Eye (tissue), 1 donor: ENCODE data around the gene ARHGEF10L.
"Not testable (repeated sequence)": the region's sequence is repeated elsewhere in the genome, so short reads cannot be mapped to it uniquely, and the experiment has no call there.

Experiments used
- DNase-seq: peaks from one replicate; pipeline ENCODE4 v3.0.0-alpha.2; 2015

The ARHGEF10L gene

DNA sequence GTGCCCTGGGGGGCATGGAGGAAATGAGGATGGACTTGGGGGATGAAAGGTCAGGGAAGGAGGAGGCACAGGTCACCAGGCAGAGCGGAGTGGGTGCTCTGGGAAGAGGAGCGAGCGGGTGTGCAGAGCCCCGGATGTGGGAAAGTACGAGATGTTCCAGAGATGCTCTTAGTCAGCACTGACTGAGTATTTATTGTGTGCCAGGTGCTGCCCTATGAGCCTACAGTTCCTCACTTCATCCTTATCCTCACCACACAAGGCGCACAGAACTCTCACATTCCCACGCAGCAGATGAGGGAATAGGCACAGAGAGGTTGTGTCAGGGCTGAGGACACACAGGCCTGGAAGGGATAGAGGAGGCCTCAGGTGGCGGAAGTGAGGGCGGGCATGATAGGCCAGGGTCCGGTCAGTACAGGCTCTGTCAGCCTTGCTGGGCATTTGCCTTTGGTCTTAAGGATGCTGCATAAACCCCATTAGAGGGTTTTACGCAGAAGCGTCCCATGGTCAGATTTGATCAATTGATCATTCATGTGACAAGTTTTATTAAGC is 77.3 kb downstream of the ARHGEF10L start:
- DNase-seq, result no peak

DNA sequence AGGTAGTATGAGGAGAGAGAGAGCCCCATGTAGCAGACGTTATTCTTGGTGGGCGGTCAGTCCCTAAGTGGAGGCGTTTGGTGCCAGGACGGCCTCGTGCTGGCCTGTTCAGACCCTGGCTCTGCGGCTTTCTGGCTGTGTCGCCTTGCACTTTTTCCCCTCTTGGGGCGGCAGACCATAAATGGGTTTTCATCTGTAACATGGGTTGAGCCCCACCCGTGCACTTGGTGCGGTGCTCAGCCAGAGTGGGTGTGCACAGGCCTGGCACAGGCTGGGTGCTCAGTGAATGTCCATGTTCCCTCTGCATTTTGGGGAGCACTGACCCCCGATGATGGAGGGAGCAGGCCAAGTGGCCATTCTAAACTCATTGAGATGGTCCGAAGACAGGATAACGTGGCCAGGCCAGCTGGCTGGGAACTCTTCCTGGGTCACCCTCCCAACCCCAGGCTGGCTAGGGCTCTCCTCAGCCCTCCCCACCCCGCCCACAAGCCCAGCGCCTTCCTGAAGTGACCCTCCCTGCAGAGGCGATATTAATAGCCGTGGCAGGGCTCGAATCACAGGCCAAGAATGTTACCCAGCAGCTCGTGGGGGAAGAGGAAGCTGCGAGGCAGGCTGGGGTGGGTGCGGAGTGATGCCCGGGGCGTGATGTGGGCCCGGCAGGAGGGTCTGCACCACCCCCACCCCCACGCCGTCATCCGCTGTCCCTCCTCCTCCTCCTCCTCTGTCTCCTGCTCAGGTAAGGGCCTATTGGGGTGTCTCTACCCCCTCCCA is 78.5 kb downstream of the ARHGEF10L start:
- no peak for DNase-seq

DNA sequence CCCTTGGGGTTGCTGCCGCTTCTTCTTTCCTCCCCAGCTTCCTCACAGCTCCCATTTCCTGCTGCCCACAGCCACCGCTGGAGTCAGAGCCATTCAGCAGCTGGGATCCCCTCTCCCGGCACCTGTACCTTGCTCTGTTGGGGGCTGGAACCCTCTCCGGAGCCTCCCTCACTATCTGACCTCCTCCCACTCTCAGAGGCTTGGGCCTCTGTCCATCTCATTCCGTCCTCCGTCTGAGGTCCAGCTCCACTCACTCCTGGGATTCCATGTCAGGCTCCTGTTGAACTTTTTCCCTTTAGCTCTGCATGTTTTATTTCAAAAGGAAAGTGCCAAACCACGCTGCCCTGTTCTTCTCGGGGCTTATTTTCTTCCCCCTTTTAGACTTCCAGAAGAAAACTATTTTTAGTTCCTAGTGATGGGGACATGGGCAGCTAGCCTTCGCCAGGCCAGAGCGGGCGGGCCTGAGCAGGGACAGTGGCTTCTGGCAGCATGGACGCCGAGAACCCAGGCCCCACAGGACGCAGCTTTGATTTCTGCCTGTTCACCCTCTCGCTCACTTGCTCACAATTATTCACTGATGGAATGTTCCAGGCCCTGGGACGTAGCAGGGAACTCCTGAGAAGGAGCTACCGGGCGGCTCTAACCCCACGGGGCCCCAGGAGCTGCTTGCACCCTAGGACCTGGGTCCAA is 79.2 kb downstream of the ARHGEF10L start:
- DNase-seq, result no peak

DNA sequence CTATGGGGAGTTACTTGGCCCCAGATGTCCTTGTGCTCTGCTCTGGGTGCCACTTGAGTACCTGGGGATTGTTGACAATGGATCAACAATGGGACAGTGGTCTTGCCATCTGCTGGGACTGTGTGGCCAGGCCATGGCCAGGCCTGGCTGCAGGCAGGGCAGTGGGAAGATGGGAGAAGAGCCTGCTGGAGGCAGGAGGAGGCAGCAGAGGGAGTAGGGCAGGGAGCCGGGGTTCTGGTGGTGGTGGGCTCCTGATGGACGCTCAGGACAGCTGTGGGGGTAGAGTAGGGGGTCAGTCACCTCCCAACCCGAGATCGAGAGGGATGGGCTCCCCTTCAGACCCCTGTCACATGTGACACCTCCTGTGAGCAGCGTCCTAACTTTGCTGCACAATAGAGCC is 81.0 kb downstream of the ARHGEF10L start:
- DNase-seq, result no peak

DNA sequence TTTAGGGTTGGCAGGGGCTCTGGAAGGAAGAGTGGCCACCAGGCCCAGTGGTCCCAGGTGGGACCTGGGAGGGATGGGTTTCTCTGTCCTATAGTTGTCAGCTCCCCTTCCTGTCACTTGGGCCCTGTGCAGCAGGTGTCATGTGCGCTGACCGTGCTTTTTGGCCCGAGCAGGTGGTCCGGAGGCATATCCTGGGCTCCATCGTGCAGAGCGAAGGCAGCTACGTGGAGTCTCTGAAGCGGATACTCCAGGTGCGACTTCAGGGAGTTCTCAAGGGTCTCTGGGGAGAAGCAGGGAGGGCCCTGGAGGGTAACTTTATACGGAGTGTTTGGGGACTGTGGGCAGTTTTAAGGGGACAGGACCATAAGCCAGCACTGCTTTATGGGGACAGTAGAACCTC is 82.2 kb downstream of the ARHGEF10L start:
- no peak for DNase-seq

DNA sequence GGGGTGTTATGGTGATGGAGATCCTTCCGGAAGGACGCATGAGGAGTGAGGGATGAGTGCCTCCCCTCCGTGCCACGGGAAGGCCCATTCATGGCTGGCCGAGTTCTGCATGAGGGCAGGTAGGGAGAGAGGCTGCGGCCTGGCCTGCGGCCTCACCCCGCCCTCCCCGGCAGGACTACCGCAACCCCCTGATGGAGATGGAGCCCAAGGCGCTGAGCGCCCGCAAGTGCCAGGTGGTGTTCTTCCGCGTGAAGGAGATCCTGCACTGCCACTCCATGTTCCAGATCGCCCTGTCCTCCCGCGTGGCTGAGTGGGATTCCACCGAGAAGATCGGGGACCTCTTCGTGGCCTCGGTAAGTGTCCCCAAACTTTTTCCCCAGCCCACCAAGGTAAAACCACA is 83.3 kb downstream of the ARHGEF10L start:
- DNase-seq, result no peak

DNA sequence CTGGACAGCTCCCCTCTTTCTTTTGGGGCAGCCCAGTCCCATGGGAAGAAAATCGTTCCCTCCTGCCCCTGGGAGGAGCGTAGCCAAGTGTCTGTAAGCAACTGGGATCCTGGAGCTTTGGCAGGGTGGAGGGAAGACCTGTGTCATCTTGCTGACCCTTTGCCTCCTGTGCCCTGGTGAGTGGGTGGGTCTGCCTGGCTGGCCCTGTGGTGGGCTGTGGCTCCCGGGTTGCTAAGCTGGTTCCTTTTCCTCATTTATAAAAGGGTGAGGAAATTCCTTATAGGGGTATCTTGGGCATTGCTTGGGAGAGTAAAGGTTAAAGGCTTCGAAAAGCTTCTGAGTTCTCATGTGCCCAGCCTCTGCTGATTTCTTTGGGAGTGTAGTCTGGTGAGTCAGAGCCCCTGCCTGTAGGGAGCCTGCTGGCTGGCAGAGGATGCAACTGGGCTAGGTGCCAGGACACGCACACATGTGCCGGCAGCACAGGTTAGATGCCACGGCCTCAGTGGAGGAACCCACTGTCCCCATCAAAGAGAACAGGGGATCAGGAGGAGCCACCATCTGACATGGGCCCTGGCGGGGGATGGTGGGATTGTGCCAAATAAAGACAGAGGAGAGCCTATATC is 85.2 kb downstream of the ARHGEF10L start:
- DNase-seq, result no peak

DNA sequence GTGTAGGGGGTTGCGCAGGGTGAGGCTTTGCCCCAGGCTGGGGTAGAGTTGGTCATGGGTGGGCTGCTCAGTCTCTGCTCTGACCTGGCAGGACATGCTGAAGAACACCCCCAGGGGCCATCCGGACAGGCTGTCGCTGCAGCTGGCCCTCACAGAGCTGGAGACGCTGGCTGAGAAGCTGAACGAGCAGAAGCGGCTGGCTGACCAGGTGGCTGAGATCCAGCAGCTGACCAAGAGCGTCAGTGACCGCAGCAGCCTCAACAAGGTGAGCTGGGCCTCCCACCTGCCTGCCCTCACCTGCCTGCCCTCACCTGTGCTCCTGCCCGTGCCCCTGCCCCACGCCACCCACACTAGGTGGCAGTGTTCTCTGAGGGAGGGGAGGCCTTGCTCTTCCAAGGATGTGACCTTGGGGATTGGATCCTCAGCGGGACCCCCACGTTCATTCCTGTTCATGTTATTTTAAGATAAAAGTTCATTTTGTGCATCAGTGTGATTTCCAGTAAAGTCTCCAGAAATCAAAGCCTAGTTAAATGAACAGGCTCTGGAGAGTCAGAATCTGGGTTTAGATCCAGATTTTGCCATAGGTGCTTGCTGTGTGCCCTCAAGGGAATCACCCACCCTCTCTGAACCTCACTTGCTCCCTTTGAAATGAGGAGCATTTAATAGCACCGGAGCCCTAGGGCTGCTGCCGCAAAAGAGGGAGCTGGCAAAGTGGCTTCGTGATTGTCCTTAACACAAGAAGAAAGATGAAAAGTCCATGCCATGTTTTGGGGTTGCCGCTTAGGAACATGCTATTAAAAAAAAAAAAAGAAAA is 87.9 kb downstream of the ARHGEF10L start:
- no peak for DNase-seq

DNA sequence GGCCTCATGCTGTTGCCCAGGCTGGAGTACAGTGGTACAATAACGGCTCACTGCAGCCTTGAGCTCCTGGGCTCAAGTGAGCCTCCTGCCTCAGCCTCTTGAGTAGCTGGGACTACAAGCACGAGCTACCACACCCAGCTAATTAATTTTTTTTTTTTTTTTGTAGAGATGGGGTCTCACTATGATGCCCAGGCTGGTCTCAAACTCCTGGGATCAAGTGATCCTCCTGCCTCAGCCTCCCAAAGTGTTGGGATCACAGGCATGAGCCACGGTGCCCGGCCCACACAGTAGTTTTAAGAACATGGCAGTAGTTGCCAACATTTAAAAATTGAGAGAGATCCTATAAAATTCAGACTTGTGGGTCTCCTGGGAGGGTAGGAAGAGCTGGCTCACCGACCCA is 89.5 kb downstream of the ARHGEF10L start:
- DNase-seq, result not testable (repeated sequence)

DNA sequence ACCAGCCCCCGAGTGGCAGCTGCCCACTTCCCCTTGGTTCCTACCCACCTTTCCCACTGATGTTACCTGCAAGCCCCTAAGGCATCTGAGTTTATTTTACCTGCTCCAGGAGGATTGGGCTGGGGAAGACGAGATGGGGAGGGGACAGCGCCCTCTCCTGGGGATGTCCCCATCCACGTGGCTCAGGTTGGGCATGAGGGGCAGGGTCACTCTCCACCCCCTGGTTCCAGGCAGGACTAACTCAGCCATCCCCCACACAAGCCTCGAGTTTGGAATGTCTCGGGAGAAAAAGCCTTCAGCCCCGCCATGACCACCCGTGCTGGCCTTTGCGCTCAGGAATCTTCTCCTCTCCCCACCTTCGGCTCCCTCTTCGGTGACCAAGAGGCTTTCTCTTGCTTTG is 90.0 kb downstream of the ARHGEF10L start:
- DNase-seq, result no peak

DNA sequence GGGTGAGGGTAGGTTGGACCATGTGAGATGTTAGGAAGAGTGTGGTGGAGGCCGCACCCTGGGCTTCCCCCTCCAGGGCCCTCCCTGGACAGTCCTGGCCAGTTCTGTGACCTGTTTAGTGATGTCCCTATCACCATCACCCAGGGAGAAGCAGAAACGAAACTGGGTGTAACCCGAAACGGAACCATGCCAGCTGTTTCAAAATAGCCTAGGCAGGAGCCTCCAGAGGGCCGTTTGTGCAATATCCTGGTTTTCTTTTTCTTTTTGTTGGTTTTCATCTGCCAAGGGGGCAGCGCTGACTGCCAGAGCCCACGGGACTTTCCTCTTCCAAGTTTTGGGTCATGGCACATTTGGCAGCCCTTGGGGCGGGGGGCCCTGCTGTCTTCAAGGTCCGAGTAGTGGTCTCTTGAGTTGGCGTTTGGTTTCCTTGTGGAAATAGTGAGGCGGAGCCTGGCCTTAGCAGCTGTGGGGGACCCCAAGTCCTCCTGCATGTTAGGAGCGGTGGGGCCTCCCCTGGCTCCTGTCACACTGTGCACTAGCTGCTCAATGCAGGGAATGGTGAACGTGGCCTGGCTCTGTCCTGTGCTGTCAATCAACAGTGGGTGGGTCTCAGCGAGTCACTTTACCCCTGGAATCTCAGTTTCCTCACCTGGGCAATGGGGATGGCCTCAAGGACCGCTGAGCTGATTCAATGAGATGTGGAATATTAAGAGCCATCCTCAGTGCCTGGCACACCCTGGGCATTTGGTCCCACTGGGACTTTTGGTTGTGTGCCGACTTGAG is 90.7 kb downstream of the ARHGEF10L start:
- no peak for DNase-seq

DNA sequence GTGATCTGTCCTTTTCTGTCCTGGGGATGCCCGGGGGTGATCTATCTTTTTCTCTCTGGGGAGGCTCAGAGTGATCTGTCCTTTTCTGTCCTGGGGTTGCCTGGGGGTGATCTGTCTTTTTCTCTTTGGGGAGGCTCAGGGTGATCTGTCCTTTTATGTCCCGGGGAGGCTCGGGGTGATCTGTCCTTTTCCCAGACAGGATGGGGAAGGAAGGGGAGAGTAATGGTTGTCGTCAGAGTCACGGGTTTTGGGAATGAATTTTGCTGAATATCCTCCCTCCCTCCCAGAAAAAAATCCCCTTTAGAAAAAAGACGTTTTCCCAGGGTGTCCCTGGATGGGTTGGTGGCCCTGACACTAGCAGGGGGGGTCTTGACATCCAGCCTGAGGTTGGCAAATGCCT is 91.5 kb downstream of the ARHGEF10L start:
- no peak for DNase-seq

DNA sequence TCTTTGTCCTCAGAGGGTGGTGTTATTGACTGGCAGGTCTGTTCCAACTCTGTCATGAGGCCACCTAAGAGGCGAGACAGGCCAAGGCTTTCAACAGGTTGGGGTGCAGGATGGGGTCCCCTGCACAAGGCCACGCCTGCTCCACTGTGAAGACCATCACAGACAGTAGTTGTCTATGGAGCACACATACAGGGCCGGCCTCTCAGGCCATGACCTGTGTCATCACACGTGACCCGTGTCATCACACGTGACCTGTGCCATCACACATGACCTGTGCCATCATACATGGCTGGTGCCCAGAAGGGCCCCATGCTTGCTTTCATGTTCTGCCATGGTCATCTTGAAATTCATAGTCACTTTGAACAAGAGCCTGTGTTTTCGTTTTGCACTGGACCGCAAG is 91.9 kb downstream of the ARHGEF10L start:
- no peak for DNase-seq

DNA sequence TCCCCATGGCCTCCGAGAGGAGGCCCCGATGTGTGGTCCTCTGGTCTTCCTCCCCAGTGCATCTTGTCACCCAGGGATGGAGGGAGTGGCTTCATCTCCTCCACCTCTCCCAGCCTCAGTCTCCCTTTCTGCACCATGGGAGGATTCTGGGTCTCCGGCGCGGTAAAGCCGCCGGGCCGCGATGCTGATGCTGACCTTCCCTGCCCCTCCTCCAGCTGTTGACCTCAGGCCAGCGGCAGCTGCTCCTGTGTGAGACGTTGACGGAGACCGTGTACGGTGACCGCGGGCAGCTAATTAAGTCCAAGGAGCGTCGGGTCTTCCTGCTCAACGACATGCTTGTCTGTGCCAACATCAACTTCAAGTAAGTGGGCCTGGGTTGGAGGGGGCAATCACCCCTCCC is 92.6 kb downstream of the ARHGEF10L start:
- DNase-seq, result no peak

DNA sequence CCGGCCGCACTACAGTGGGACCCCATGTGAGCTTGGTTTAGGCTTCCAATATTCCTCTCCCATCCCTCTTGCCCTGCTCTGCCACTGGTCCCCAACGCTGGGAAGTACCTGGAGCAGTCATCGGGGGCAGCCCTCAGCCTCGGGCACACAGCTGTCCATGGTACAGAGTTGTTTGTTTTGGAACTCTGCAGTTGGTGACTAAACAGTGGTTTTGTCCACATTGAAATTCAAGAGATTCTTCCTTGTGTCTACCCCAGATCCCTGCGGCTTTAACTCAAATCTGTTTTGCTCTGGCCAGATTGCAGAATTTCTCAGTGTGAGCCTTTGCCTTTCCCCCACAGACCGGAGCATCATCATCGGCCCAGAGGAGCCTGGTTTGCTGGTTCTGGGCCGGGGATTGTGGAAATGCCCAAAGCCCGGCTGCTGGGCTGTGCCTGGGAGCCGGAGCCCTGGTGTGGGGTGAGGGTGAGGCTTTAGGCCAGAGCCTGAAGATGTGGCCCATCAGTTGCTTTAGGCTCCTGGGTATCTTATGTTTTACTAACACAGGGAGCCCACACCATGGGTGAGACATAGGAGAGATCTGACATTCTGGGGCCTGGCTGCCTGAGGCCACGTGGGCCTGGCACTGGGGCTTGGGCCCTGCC is 93.2 kb downstream of the ARHGEF10L start:
- DNase-seq, result no peak

DNA sequence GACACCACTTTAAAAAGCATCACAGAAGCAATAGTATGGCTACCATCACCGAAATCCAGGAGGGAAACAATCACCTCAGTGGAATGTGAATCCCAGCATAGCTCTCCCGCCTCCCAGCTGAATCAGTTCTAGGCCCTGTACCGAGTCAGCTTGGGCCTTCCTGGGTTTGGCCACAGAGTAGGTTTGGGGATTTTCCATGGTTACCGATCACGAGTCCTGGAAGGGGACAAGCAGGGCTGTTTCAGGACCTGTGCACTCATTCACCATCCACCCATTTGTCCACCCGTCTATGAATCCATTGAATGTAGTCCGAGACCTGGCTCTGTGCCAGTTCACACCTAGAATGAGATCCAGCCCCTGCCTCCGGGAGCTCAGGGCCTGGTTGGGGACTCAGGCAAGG is 94.2 kb downstream of the ARHGEF10L start:
- no peak for DNase-seq

DNA sequence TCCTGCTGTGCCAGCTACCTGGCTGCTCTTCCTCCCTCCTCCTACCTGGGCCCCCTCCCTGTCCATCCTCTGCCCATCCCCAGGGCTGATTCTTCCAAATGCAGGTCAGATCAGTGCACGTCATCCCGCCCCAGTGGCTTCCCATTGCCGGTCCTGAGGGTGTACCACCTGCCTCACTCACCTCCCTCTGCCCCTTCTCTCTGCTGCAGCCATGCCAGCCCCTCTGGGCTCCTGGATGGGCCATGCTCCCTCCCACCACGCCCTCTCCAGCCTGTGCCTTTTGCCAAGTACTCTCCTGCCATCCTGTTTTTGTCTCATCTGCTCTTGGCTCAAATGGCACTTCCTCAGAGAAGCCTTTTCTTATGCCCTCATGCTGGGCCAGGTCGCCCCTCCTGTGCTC is 95.8 kb downstream of the ARHGEF10L start:
- no peak for DNase-seq

DNA sequence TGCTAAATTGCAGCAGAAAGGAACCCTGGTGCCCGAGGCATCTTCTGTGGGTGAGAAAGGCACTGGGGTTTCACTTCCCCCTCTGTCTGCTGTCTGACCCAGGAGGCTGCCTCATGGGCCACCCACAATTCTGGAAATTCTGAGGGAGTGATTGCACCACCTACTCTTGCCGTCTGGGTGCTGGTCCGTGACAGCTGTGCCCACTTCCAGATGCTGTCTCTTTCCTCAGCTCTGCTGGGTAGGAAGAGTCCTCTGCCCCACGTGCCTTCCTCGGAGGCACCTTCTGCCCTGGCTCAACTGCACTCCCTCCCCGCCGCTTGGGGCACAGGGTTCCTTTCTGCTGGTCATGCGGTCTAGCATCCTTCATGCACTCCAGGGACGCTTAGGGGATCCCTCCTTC is 96.3 kb downstream of the ARHGEF10L start:
- no peak for DNase-seq

DNA sequence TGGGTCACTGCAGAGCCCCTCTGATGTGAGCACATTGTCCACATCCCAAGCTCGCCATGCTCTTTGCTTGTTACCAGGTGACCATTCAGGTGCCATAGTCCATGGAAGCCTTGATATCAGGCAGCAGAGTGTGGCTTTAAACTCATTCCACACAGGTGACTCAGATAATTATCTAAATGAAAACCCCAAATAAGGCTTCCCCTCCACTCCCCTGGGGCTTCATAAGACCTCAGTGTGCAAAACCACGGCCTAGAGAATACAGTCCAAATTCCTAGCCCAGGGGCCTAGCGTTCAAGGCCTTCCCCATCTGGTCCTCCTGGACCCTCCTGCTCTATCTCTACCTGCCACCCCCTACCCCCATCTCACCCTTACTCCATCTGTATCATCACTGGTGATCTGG is 97.1 kb downstream of the ARHGEF10L start:
- no peak for DNase-seq

DNA sequence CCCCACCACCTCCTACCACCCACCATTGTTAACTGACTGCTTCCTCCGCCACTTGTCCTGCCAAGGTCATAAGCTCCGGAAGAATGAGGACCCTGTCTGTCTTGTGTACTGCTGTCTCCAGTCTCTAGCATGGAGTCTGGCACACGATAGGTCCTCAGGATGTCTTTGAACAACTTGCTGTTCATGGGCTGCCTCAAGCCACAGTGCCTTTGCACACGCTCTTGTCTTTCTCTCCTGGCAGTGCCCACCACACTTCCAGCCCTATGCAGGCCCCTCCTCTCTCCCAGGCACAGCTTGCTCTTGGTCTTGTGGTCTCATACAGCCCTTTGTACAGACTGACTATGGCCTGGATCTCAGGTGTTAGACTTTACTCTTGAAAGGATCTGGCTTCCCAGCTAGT is 97.6 kb downstream of the ARHGEF10L start:
- DNase-seq, result no peak

DNA sequence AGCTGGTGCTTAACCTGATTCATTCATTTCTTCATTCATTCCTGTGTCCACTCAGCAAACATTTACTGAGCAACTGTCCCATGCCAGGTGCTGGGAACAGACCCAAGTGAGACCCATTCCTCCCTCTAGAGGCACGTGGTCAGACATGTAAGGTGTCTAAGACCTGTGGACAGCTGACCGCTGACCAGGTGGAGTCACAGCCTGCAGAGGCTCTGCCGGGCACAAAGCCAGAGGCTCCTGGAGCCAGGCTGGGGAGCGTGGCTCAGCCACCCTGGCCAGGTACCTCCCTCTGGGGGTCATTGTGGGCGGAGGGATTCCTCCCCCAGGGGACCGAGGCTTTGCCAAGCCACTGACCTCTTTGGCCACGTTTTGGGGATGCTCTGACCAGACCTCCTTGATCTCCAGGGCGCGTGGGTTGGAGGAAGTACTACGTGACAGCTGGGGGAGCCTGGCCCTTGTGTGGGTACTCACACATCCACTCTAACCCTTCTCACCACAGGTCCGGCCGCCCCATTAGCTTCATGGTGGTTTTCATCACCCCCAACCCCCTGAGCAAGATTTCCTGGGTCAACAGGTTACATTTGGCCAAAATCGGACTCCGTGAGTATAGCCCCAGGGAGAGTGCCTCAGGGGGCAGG is 100.3 kb downstream of the ARHGEF10L start:
- no peak for DNase-seq
